ENCODE measurements around the gene RHBDL1.

DNA sequence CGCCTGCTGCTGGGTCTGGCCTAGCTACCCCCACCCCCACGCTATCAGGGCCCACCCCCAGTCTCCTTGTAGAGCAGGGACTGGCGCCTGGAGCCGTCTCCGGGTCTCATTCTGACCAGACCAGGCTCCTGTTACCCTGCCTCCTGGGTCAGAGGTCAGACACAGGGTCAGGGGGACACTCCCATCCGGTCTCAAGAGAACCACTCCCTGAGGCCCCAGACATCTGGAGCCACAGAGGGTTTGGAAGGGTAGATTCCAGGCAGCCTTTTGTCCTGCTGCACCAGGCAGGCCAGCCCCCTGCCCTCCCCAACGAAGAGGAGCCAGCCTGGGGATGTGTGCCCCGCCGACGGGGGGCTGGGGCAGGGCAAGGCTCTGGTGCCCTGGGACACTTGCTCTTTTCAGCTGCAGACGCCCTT is 45.6 kb upstream of the RHBDL1 start:
- TF ChIP-seq, protein P1, sequence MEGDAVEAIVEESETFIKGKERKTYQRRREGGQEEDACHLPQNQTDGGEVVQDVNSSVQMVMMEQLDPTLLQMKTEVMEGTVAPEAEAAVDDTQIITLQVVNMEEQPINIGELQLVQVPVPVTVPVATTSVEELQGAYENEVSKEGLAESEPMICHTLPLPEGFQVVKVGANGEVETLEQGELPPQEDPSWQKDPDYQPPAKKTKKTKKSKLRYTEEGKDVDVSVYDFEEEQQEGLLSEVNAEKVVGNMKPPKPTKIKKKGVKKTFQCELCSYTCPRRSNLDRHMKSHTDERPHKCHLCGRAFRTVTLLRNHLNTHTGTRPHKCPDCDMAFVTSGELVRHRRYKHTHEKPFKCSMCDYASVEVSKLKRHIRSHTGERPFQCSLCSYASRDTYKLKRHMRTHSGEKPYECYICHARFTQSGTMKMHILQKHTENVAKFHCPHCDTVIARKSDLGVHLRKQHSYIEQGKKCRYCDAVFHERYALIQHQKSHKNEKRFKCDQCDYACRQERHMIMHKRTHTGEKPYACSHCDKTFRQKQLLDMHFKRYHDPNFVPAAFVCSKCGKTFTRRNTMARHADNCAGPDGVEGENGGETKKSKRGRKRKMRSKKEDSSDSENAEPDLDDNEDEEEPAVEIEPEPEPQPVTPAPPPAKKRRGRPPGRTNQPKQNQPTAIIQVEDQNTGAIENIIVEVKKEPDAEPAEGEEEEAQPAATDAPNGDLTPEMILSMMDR (IDR thresholded peaks at IDR 0.05), result no peak
- no peak for TF ChIP-seq POLR2A (IDR thresholded peaks at IDR 0.05)
- TF ChIP-seq POLR2AphosphoS5 (IDR thresholded peaks at IDR 0.05), result no peak
